DOHH2 (cell line): ENCODE measurements around the gene ACSS3.
"Not testable (repeated sequence)": the region's sequence is repeated elsewhere in the genome, so short reads cannot be mapped to it uniquely, and the experiment has no call there.

ENCODE experiments used
- H3F3A ChIP-seq: fragments of 200-600 bp; sonication (generic), shearing (Covaris generic); 2 replicates; pipeline ENCODE4 v1.6.0; 2016; ENCODE audit warnings: antibody characterized with exemption, mild to moderate bottlenecking; ENCODE audit not compliant: control insufficient read depth, insufficient read depth
- H3K27ac ChIP-seq: fragments of 200-600 bp; sonication (generic); 2 replicates; pipeline ENCODE4 v1.5.1; 2014; ENCODE audit warnings: low read depth, mild to moderate bottlenecking, low read length, moderate library complexity
- H3K27me3 ChIP-seq: fragments of 200-600 bp; sonication (generic); 2 replicates; pipeline ENCODE4 v1.6.1; 2014; ENCODE audit warnings: mild to moderate bottlenecking, low read length, mixed read lengths; ENCODE audit not compliant: control insufficient read depth
- H3K36me3 ChIP-seq: fragments of 200-600 bp; sonication (generic); 2 replicates; pipeline ENCODE4 v1.6.1; 2014; ENCODE audit warnings: mild to moderate bottlenecking, low read length, moderate library complexity, mixed read lengths; ENCODE audit not compliant: control insufficient read depth
- H3K4me1 ChIP-seq: fragments of 200-600 bp; sonication (generic); 2 replicates; pipeline ENCODE4 v1.6.1; 2014; ENCODE audit warnings: mild to moderate bottlenecking, low read length, mixed read lengths; ENCODE audit not compliant: control insufficient read depth
- H3K4me2 ChIP-seq: fragments of 200-600 bp; sonication (generic); 2 replicates; pipeline ENCODE4 v1.6.0; 2014; ENCODE audit warnings: mild to moderate bottlenecking, low read length, moderate library complexity
- H3K4me3 ChIP-seq: fragments of 200-600 bp; sonication (generic); 2 replicates; pipeline ENCODE4 v1.5.1; 2014; ENCODE audit warnings: mild to moderate bottlenecking, low read length, mixed read lengths
- H3K79me2 ChIP-seq: fragments of 200-600 bp; sonication (generic); 2 replicates; pipeline ENCODE4 v1.6.1; 2014; ENCODE audit warnings: mild to moderate bottlenecking, low read length, mixed read lengths; ENCODE audit not compliant: control insufficient read depth
- H3K9me2 ChIP-seq: fragments of 200-600 bp; sonication (generic); replicated peaks from 2 replicates; pipeline ENCODE4 v1.6.1; 2014; ENCODE audit warnings: mild to moderate bottlenecking, low read length, mixed read lengths; ENCODE audit not compliant: control insufficient read depth
- H3K9me3 ChIP-seq: fragments of 200-600 bp; sonication (generic); 2 replicates; pipeline ENCODE4 v1.6.1; 2014; ENCODE audit warnings: antibody characterized with exemption, low read length, mixed read lengths; ENCODE audit not compliant: control insufficient read depth, insufficient read depth
- H4K20me1 ChIP-seq: fragments of 200-600 bp; sonication (generic); 2 replicates; pipeline ENCODE4 v1.6.0; 2014; ENCODE audit warnings: low read depth, mild to moderate bottlenecking, antibody characterized with exemption, low read length, moderate library complexity; ENCODE audit not compliant: control insufficient read depth, insufficient read depth
- EZH2phosphoT487 ChIP-seq: fragments of 200-600 bp; sonication (generic); IDR thresholded peaks from 2 replicates; pipeline ENCODE4 v1.6.1; 2017; ENCODE audit warnings: borderline replicate concordance, mild to moderate bottlenecking, antibody characterized with exemption, low read length, moderate library complexity, mixed read lengths
- TF ChIP-seq, protein P1 (sequence below): fragments of 200-600 bp; sonication (generic); IDR thresholded peaks from one replicate; pipeline ENCODE4 v1.5.1; 2014; ENCODE audit warnings: antibody characterized with exemption, mild to moderate bottlenecking, low read depth, low read length; ENCODE audit not compliant: poor library complexity, severe bottlenecking

Gene ACSS3

DNA sequence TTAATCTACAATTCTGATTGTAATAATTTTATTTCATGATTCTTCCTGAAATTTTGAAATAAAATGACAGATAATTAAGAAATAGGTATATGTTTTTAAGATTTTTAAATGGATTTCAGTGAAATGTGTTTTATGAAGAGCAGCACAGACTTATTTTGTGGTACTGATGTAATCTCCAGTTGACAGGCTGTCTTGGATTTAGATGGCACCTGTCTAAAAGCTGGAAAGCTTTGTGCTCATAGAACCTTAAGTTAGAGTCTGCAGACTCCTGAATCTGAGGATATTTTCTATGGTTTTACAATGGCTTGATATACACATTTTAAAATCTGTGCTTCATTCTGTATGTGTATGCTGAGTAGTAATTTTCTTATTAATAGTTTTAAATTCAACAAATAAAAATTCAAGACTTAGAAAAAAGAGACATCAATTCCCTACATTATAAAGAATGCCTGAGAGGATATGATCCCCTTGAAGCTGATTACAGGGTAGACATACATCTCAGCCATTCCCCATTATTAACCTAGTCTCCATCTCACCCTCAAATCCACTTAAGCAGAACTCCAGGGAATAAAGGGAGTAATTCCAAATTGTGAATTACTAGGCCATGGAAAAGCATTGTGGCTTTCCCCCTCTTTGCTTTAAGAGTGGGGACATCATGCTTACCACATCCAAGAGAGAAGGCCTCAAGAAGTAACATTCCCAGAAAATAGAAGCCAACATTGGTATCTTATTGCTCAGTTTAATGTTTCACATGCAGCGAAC lies 33.7 kb upstream of the ACSS3 start:
- TF ChIP-seq, protein P1, sequence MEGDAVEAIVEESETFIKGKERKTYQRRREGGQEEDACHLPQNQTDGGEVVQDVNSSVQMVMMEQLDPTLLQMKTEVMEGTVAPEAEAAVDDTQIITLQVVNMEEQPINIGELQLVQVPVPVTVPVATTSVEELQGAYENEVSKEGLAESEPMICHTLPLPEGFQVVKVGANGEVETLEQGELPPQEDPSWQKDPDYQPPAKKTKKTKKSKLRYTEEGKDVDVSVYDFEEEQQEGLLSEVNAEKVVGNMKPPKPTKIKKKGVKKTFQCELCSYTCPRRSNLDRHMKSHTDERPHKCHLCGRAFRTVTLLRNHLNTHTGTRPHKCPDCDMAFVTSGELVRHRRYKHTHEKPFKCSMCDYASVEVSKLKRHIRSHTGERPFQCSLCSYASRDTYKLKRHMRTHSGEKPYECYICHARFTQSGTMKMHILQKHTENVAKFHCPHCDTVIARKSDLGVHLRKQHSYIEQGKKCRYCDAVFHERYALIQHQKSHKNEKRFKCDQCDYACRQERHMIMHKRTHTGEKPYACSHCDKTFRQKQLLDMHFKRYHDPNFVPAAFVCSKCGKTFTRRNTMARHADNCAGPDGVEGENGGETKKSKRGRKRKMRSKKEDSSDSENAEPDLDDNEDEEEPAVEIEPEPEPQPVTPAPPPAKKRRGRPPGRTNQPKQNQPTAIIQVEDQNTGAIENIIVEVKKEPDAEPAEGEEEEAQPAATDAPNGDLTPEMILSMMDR: no peak
- no peak for TF ChIP-seq EZH2phosphoT487
- H3K27ac ChIP-seq: no peak overlapping the region
- H3K79me2 ChIP-seq: no peaks in the 10 kb centered on the region
- H3K27me3 ChIP-seq: no peaks in the 10 kb centered on the region
- H3K36me3 ChIP-seq: no peaks in the 10 kb centered on the region
- no peaks in the 10 kb centered on the region for H3K9me3 ChIP-seq
- no peak overlapping the region for H3K4me3 ChIP-seq
- H3K9me2 ChIP-seq: no peaks in the 10 kb centered on the region
- no peaks in the 10 kb centered on the region for H3K4me1 ChIP-seq
- H3F3A ChIP-seq: no peaks in the 10 kb centered on the region
- no peak overlapping the region for H3K4me2 ChIP-seq
- no peaks in the 10 kb centered on the region for H4K20me1 ChIP-seq

DNA sequence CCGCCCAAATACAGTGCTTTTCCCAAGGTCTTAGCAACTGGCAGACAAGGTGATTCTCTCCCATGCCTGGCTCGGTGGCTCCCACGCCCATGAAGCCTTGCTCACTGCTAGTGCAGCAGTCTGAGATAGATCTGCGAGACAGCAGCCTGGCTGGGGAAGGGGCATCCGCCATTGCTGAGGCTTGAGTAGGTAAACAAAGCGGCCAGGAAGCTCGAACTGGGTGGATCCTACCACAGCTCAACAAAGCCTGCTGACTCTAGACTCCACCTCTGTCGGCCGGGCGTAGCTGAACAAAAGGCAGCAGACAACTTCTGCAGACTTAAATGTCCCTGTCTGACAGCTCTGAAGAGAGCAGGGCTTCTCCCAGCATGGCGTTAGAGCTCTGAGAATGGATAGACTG lies 12.9 kb upstream of the ACSS3 start:
- H3F3A ChIP-seq, H3K36me3 ChIP-seq, H3K4me3 ChIP-seq, H3K4me1 ChIP-seq, H3K27me3 ChIP-seq, H3K27ac ChIP-seq, H4K20me1 ChIP-seq, H3K9me2 ChIP-seq, H3K79me2 ChIP-seq, H3K4me2 ChIP-seq, H3K9me3 ChIP-seq: not testable (repeated sequence)

DNA sequence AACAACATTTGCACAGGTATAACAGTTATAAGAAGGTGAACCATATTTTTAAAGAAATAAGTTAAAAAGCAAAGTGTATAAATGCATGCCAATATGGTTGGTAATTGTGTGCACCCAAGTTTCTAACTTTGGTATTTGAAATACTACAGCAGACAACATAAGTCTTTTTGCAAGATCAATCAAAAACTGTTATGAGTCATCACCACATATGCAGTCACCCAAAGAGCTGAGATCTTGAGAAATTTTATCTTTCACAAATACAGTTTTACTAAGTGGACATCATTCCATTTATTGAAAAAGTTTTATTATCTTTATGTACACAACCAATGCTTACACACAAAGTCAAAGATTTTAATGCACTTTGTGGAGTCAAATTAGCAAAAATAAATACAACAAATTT lies 7.0 kb upstream of the ACSS3 start:
- H3K9me3 ChIP-seq: no peaks in the 10 kb centered on the region
- no peaks in the 10 kb centered on the region for H4K20me1 ChIP-seq
- no peaks in the 10 kb centered on the region for H3K27me3 ChIP-seq
- H3K27ac ChIP-seq: no peak overlapping the region
- no peak overlapping the region for H3K4me3 ChIP-seq
- no peaks in the 10 kb centered on the region for H3K9me2 ChIP-seq
- no peaks in the 10 kb centered on the region for H3K36me3 ChIP-seq
- TF ChIP-seq, protein P1: no peak
- TF ChIP-seq EZH2phosphoT487: no peak
- no peaks in the 10 kb centered on the region for H3K4me1 ChIP-seq
- H3F3A ChIP-seq: no peaks in the 10 kb centered on the region
- no peaks in the 10 kb centered on the region for H3K79me2 ChIP-seq
- no peak overlapping the region for H3K4me2 ChIP-seq

DNA sequence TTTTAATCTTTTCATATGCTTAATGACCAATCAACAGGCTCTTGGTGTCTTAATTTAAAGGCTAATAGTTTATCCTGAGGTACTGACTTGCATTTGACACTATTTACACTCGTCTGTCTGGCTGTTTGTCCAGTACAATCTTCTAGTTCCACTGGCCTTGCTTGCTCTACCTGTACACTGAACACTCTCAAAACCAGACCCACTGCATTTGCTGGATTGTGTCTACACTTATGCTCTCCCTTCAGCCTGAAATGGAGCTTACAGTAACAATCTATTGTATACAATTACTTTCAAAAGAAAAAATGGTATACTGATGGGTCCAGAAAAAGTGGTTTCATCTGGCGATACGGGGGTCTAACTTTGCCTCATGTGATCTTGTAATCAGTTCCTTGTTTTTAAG lies 2.3 kb upstream of the ACSS3 start:
- H3K4me2 ChIP-seq: no peak overlapping the region
- H3K4me3 ChIP-seq: no peak overlapping the region
- H3K27me3 ChIP-seq: no peaks in the 10 kb centered on the region
- H3K27ac ChIP-seq: no peak overlapping the region
- H3K36me3 ChIP-seq: no peaks in the 10 kb centered on the region
- no peaks in the 10 kb centered on the region for H3K9me2 ChIP-seq
- H4K20me1 ChIP-seq: no peaks in the 10 kb centered on the region
- no peaks in the 10 kb centered on the region for H3K4me1 ChIP-seq
- H3F3A ChIP-seq: no peaks in the 10 kb centered on the region
- no peaks in the 10 kb centered on the region for H3K79me2 ChIP-seq
- no peak for TF ChIP-seq EZH2phosphoT487
- TF ChIP-seq, protein P1: no peak
- peaks cover 4% of the 10 kb centered on the region; the same call in 1 of the 2 replicates for H3K9me3 ChIP-seq
